HUES48 (cell line): ENCODE data around the gene ABCA1.

Experiments
- H3K27ac ChIP-seq: one replicate; pipeline ENCODE4 v1.7.0; 2013; ENCODE audit warnings: low read depth, low read length, inconsistent platforms
- H3K27me3 ChIP-seq: 2 replicates; pipeline ENCODE4 v1.6.1; 2013; ENCODE audit warnings: mild to moderate bottlenecking, low read length; ENCODE audit not compliant: control insufficient read depth, insufficient read depth
- H3K36me3 ChIP-seq: 2 replicates; pipeline ENCODE4 v1.6.1; 2013; ENCODE audit warnings: low read length; ENCODE audit not compliant: control insufficient read depth, insufficient read depth
- H3K4me1 ChIP-seq: 2 replicates; pipeline ENCODE4 v1.6.1; 2013; ENCODE audit warnings: mild to moderate bottlenecking, low read length; ENCODE audit not compliant: control insufficient read depth, insufficient read depth
- H3K4me3 ChIP-seq: 2 replicates; pipeline ENCODE4 v1.5.1; 2013; ENCODE audit warnings: mild to moderate bottlenecking, low read depth, low read length
- H3K9ac ChIP-seq: 2 replicates; pipeline ENCODE4 v1.6.1; 2013; ENCODE audit warnings: mild to moderate bottlenecking, low read depth, low read length, moderate library complexity
- H3K9me3 ChIP-seq: 2 replicates; pipeline ENCODE4 v1.6.1; 2013; ENCODE audit warnings: low read length; ENCODE audit not compliant: control insufficient read depth, insufficient read depth

Gene ABCA1

DNA sequence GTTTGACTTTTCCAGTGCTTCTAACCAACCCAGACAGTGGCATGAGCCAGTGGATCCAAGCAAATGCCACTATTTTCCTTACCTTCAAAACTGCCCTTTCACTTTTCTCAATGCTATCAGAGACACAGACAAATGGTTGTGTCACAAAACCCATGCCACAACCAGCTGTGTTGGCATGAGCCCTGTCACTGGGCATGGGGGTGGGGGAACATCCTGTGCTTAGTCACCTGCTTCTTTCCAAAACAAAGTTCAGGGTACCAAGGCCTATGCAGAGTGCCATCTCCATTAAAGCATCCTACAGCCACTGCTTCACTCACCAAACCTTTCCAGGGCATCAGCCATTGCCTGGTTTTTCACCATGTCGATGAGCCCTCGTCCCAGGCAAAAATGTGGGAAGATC lies 133.9 kb downstream of the ABCA1 start:
- H3K9me3 ChIP-seq, result no peaks in the 10 kb centered on the region
- H3K4me1 ChIP-seq, result no peaks in the 10 kb centered on the region
- H3K27ac ChIP-seq, result no peak overlapping the region
- H3K36me3 ChIP-seq, result peaks cover 70% of the 10 kb centered on the region
- H3K9ac ChIP-seq, result no peak overlapping the region
- H3K4me3 ChIP-seq, result no peak overlapping the region
- no peaks in the 10 kb centered on the region for H3K27me3 ChIP-seq

DNA sequence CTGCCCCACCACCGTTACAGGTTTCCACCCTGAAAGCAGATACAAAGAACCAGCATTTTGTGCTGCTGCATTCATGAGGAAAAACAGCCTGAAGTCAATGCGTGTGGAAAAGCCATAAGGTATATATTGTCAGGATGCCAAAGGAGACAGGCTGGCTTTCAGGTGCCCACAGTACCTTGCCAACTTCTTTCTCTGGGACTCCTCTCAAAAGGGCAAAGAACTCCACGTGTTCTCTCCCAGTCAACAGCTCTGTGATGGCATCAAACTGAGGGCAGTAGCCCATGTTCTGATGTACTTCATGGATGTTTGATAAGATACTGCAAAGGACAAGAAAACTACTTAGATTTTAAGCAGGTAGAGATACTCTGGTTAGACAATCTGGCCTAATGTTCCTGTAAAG lies 139.7 kb downstream of the ABCA1 start:
- H3K36me3 ChIP-seq, result peaks cover 76% of the 10 kb centered on the region
- no peaks in the 10 kb centered on the region for H3K27me3 ChIP-seq

GRCh38 chr9:104787306-104788015 lies 140.5 kb downstream of the ABCA1 start:
- no peak overlapping the region for H3K27ac ChIP-seq
- no peaks in the 10 kb centered on the region for H3K27me3 ChIP-seq
- H3K36me3 ChIP-seq, result peaks cover 71% of the 10 kb centered on the region
- no peak overlapping the region for H3K4me3 ChIP-seq
- no peak overlapping the region for H3K9ac ChIP-seq
- H3K4me1 ChIP-seq, result no peaks in the 10 kb centered on the region
- no peaks in the 10 kb centered on the region for H3K9me3 ChIP-seq

More for the DNA sequence above, 139.7 kb downstream of the ABCA1 start:
- H3K4me1 ChIP-seq, result no peaks in the 10 kb centered on the region
- H3K9me3 ChIP-seq, result no peaks in the 10 kb centered on the region
- H3K27ac ChIP-seq, result no peak overlapping the region
- no peak overlapping the region for H3K4me3 ChIP-seq
- no peak overlapping the region for H3K9ac ChIP-seq

GRCh38 chr9:104786293-104786692 lies 141.7 kb downstream of the ABCA1 start:
- H3K4me1 ChIP-seq, result no peaks in the 10 kb centered on the region
- H3K9ac ChIP-seq, result no peak overlapping the region
- no peak overlapping the region for H3K4me3 ChIP-seq
- no peaks in the 10 kb centered on the region for H3K9me3 ChIP-seq
- no peaks in the 10 kb centered on the region for H3K27me3 ChIP-seq
- H3K36me3 ChIP-seq, result peaks cover 63% of the 10 kb centered on the region
- H3K27ac ChIP-seq, result no peak overlapping the region

GRCh38 chr9:104784098-104784497 lies 143.9 kb downstream of the ABCA1 start:
- Histone ChIP-seq H3K4me1 (no peaks in the 10 kb centered on the region), H3K27me3 (no peaks in the 10 kb centered on the region), H3K27ac (no peak overlapping the region), H3K9ac (no peak overlapping the region), H3K36me3 (peaks cover 49% of the 10 kb centered on the region), H3K9me3 (no peaks in the 10 kb centered on the region), H3K4me3 (no peak overlapping the region)

GRCh38 chr9:104783588-104783987 lies 144.4 kb downstream of the ABCA1 start:
- Histone ChIP-seq H3K27ac (no peak overlapping the region), H3K27me3 (no peaks in the 10 kb centered on the region), H3K4me1 (no peaks in the 10 kb centered on the region), H3K36me3 (peaks cover 45% of the 10 kb centered on the region), H3K9me3 (no peaks in the 10 kb centered on the region), H3K9ac (no peak overlapping the region), H3K4me3 (no peak overlapping the region)

DNA sequence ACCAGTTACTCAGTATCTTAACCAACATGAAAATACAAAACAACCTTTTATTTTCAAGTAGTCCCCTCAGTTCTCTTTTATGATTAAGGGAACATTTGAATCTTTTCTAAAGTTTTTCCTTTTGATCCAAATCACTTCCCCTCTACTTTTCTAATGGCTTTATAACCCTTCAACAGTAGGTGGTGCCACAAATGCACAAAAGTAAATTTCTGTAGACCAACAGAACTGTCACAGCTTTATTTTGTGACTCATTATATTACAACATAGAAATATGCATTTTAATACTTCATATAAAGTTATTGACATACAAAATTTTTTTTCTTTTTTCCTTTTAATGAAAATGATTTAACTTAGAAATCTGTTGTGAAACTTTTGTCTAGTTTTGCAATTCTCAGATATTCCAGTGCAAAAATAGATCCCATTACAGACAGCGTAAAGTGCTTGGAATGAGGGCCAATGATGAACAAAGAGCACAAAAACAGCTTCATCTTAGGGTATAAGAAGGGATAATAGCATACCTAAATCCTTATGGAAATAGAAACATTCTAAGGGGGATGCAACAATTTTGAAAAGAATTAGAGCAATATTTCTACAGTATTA lies 147.1 kb downstream of the ABCA1 start:
- Histone ChIP-seq H3K9ac (no peak overlapping the region), H3K27ac (no peak overlapping the region), H3K36me3 (peaks cover 20% of the 10 kb centered on the region), H3K4me3 (no peak overlapping the region), H3K9me3 (no peaks in the 10 kb centered on the region), H3K27me3 (no peaks in the 10 kb centered on the region), H3K4me1 (no peaks in the 10 kb centered on the region)

DNA sequence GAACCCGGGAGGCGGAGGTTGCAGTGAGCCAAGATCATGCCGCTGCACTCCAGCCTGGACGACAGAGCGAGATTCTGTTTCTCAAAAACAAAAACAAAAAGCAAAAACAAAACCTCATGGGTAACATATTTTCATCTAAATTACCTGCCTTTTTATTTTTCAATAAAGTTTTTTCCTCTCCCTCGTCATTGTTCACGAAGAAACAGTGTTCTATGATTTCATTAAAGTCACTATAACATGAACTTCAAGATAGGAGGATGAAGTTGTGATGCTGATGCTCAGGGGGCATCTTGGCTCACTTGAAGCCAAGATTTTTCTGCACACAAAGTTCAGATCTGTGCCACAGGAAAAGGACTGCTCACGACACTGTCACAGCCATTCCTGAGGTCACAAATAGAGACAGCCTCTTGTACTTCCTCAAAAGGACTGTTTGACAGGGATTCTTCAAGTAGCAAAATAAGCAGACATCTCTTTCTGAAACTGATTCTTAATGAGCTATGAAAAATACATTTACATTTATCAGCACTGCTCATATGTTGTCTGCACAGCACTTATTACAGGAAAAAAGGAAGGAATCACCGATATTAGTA lies 147.9 kb downstream of the ABCA1 start:
- H3K4me1 ChIP-seq, result no peaks in the 10 kb centered on the region
- no peak overlapping the region for H3K9ac ChIP-seq
- H3K27me3 ChIP-seq, result no peaks in the 10 kb centered on the region

GRCh38 chr9:104779334-104779733 lies 148.6 kb downstream of the ABCA1 start:
- Histone ChIP-seq H3K4me1 (no peaks in the 10 kb centered on the region), H3K27ac (no peak overlapping the region), H3K4me3 (no peak overlapping the region), H3K9me3 (no peaks in the 10 kb centered on the region), H3K9ac (no peak overlapping the region), H3K27me3 (no peaks in the 10 kb centered on the region), H3K36me3 (peaks cover 12% of the 10 kb centered on the region)

More for the DNA sequence above, 147.9 kb downstream of the ABCA1 start:
- H3K36me3 ChIP-seq, result peaks cover 14% of the 10 kb centered on the region
- H3K9me3 ChIP-seq, result no peaks in the 10 kb centered on the region
- H3K27ac ChIP-seq, result no peak overlapping the region
- no peak overlapping the region for H3K4me3 ChIP-seq

GRCh38 chr9:104778802-104779201 lies 149.2 kb downstream of the ABCA1 start:
- H3K4me1 ChIP-seq, result no peaks in the 10 kb centered on the region
- no peak overlapping the region for H3K9ac ChIP-seq
- peaks cover 6% of the 10 kb centered on the region for H3K36me3 ChIP-seq

GRCh38 chr9:104776797-104777196 lies 151.2 kb downstream of the ABCA1 start:
- Histone ChIP-seq H3K4me1 (no peaks in the 10 kb centered on the region), H3K27me3 (no peaks in the 10 kb centered on the region), H3K4me3 (no peak overlapping the region), H3K9me3 (no peaks in the 10 kb centered on the region), H3K9ac (no peak overlapping the region), H3K36me3 (no peaks in the 10 kb centered on the region), H3K27ac (no peak overlapping the region)

More at GRCh38 chr9:104778802-104779201, 149.2 kb downstream of the ABCA1 start:
- H3K9me3 ChIP-seq, result no peaks in the 10 kb centered on the region
- H3K27me3 ChIP-seq, result no peaks in the 10 kb centered on the region
- no peak overlapping the region for H3K4me3 ChIP-seq
- H3K27ac ChIP-seq, result no peak overlapping the region
